Activated CD4-positive, CD25-positive, alpha-beta regulatory T cell treated with anti-CD3 and anti-CD28 coated beads, Interleukin-2, amount 50 U/mL, for 16 hours (primary cell): ENCODE data around the gene PPARA.

ENCODE experiments used
- DNase-seq: peaks from one replicate; pipeline ENCODE4 v3.0.0-alpha.2; 2020; ENCODE audit warnings: low read depth, low spot score

PPARA gene

DNA sequence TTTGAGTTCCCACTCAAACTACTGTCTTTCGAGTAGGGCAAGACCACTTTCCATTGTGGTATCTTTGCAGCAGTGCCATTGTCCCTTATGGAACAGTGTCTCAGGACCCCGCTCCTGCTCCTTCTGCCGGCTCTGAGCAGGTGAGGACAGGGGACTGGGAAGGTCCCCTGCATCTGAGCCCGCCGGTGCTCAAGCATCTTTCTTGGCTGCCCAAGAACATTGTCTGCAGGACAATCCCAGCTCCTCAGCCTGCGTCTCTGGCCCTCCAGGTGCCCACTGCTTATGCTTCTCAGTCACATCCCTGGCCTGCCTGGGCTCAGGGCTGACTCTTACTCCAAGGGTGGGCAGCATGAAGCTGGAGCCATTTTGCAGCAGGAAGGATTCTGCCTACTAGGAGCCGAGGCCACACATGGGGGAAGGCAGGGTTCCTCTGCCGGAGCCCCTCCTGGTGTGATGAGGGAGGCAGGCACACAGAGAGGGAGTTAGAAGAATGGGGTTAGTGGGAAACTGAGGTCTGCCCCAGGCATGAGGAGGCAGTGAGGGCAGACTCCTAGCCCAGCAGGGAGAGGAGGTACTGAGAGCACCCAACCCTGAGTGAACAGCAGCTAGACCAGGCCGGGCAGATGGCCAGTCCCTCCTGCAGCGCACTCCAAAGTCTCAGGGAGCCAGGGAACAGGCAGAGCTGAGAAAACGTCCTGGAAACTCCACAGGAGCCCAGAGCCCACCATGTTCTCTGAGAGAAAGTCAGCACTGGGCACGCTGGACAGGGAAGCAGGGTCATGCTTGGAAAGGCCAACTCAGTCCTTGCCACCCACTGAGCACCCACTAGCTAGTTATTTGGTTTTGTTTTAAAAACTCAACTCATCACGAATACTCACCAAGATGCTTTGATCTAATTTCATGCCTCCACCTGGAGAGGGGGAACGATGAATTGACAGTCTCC is 7.5 kb upstream of the PPARA start:
- no peak for DNase-seq

DNA sequence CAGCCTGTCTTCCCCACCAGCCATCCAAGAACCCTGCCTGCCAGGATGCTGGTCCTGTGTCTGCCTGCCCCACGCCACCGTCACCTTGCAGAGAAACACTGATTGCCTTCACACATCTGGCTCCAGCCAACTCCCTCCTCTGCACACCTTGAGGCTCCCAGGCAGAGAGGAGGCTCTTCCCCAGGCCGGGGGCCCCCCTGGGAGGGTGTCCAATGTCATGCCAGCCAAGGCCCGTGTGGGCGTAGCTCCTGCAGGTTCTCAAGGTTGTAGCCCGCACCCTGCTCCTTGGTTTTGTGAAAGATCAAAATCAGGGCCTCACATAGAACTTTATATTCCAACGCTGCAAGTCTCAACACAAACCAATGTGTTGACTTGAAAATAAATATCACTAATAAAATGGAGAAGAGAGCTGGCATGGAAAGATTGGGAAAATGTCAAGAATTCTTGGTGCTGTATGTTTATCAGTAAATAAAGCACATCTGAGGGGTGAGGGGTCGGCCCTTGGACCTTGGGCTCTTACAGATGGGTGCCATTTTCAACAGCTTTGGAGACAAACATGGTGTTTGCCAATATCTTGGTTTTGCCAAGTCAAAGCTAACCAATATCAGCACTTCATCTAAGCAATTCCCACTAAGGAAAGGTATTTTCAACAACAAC is 6.7 kb upstream of the PPARA start:
- no peak for DNase-seq

DNA sequence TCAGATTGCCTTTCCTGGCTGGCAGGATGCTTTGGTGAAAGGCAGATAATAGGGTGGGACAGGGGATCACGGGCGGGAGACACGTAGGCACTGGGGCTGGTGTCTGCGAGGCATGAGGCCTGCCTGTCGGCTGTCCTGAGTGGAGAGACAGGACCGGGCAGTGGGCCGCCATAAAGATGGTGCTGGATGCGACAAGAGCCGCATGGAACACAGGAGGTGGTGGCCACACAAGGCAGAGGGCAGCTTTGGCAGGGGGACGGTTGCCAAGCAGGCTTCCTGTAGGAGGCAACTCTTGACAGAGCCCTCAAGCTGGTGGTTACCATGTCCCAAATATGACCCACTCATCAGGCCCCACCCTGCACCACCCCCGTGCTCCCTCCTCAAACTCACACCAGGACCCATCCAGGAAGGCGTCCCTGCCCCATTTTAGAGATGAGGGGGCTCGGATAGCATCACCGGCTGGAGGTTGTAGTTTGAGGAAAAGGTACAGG is 4.9 kb upstream of the PPARA start:
- DNase-seq, result no peak

DNA sequence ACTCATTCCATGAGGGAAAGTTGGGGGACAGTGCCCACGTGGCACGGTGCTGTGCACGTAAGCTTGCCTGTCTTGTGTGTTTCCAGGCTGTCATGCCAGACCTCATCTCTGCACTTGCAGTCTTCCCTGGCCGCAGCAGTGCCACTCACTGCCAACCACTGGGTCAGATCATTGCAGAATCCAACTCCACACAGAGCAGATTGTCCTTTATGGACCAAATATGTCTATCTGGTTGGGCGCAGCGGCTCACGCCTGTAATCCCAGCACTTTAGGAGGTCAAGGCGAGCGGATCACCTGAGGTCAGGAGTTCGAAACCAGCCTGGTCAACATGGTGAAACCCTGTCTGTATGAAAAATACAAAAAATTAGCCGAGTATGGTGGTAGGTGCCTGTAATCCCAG is 4.4 kb upstream of the PPARA start:
- DNase-seq, result no peak

DNA sequence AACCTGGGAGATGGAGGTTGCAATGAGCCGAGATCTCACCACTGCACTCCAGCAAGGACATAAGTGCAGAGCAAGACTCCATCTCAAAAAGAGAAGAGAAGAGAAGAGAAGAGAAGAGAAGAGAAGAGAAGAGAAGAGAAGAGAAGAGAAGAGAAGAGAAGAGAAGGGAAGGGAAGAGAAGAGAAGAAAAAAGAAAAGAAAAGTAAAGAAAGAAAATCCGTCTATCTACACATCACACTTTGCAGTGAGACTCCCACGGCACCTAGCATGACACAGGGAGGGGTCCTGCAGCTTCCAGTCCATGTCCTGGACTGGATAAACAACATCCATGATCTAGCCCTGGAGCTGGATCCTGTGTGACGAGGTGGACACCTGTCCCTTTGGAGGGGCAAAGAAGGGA is 4.0 kb upstream of the PPARA start:
- DNase-seq, result no peak

DNA sequence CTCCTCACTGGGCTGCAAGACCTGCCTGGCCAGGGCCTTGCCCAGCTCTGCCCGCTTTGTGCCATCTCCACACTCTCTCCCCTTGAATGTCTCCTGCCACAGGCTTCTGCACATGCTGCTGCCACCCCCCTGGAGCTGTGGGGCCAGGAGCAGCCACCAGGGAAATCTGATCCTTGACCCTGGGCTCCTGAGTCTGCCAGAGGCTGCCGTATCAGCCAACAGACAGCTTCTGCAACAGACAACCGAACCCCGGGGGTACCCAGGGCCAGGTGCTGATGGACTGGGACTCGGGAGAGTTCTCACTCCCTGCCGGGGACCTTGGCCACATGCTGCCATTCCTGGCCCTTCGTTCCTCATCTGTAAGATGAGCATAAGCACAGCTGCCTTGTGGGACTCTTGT is 3.3 kb upstream of the PPARA start:
- no peak for DNase-seq

DNA sequence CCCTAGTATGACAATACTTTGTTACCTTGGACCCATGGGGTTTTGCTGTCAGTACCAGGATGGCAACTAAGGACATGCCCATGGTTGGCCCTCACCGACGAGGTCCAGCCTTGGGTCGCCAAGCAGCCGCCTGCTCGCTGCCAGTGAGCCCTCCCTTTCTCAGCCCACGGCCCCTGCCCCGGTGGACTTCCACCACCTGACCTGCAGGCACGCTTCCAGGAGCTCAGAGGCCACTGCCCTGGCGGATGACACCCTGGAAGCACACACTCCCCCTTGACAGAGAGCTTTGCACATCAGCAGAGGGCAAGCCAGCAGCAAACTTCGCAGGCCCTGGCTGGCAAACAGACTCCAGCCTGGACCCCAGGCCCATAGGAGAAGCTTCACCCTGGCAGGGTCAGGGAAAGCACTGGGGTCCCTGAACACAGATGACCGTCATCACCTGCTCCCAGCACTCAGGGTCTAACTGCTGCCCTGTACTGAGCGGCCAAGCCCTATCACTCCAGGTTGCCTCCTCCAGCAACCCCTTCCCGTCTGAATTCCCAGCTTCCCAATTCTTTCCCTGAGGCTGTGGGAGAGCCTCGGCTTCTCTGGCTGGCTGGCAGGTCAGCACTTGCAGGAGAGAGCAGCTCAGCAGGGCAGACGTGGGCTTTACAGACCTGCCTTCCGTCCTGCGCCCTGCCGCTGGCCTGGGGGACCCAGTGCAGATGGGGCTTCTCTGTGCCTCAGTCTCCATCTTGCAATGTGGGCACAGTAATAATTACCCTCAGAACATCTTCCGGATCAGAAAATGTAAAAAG is 2.7 kb upstream of the PPARA start:
- no peak for DNase-seq

DNA sequence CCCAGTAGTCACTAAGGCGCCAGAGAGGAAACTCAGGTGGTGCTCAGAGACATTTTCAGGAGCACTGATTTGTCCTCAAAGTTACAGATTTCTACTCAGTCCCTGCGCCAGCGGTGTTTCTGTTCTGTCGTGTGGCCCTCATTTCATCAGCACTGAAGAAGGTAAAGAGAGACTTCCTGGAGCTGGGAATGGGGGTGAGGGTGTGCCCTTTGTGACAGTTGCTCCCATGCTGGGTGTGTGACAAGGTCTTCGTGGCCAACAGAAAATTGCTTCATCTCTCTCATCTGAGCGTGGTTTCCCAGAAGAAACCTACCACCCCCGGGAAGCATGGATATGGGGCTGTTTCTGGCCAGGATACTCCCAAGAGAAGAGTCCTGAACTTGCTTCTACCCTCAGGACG is 2.0 kb upstream of the PPARA start:
- DNase-seq, result no peak

DNA sequence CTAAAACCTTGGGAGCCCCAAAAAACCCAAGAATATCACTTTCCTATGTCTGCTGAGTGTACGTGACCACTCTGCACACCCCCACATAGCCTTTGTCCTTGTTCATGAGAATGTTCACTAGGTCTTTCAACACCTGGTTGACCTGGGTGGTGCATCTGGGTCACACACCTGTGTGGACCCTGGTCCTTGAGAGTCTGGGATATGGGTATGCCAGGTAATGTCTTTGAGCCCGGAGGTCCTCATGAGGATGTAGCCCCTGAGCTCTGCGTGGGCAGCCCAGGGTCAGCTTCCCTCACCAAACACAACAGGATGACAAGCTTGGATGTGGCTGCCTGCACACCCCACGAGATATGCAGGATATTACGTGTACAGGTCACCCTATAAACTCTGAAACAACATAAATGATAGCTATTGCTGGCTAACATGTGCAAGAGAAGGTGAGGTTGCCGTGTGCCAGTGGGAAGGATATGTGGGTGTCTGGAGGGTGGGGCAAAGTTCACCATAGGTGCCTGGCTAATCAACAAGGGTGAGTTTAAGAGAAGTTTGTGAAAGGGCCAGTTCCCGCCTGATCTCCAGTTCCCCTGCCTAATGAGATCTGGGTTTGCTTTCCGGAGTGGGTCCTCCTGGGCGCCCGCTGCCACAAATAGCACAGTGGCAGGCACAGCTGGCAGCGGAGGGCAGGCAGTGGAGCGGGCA is 1.4 kb upstream of the PPARA start:
- no peak for DNase-seq

DNA sequence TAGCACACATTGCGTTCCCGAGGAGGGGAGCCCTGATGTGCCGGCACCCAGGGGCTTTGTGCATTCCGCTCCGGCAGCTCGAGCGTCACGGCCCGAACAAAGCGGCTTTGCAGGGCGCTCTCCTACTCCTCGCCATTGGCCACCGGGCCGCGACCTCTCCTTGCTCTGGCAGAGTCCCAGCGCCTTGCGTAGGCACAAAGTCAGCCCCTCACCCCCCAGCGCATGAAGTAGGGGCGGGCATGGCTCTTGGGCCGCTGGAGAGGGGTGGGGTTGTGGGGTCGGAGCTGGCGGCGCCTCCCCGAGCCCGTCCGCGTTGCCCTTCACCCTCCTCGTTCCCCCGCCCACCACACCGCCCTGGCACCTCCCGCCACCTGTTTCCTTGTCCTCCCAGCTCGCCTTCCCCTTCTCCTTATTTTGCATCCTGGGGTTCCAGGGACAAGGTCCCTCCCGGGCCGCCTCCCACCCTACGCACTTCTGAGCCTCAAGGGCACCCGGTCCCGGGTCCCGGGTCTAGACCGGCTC is 753 bp upstream of the PPARA start:
- no peak for DNase-seq

DNA sequence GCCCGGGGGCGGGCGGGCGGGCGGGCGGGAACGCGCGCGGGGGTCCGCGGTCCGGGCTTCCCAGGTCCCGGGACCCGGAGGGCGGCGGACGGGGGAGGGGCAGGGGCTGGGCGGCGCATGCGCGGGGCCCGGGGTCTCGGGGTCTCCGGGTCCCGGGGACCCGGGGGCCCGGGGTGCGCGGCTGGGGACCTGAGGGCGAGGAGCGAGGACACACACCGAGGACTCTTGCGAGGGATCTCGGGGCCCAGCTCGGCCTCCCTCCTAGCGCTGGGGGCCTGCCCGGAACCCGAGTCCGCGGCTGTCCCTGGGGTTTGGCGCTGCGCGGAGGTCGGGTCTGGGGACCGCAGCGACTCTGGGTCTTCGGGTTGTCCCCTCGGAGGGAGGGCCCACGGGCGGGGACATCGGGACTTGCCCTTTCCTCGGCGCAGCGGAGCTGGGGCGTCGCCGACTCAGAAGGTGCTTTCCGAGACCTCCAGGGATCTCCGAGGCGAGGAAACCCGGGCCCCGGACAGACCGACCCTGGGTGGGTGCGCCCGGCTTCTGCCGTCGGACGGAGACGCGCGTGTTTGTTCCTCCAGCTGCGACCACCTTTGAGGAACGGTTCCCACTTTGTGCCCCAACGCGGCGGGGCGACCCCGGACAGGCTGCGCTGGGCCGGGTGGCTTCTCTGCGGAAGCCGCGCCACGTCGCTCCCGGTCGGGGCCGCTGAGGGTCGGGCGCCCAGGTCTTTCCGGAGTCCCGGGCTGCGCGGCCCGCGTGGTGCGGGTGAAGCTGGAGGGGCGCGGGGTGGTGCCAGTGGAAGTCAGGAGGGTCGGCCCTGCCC is 540 bp downstream of the PPARA start:
- peak; percentile 21 for DNase-seq

DNA sequence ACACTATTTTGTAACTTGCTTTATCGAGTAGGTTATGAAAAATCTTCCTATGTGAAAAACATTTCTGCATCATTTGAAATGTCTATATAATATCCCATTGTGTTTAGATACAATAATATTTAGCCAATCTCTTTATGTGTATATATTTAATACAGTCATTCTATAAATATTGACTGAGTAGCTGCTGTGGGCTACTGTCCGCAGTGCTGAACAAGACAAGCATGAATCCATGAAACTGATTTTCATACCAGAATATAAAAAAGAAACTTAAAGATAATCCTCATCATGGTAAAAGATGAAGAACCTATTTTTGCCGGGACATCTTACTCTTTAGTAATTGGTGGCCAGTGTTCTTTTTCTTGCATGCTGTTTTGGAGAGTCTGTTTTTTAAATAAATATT is 3.6 kb downstream of the PPARA start:
- no peak for DNase-seq

DNA sequence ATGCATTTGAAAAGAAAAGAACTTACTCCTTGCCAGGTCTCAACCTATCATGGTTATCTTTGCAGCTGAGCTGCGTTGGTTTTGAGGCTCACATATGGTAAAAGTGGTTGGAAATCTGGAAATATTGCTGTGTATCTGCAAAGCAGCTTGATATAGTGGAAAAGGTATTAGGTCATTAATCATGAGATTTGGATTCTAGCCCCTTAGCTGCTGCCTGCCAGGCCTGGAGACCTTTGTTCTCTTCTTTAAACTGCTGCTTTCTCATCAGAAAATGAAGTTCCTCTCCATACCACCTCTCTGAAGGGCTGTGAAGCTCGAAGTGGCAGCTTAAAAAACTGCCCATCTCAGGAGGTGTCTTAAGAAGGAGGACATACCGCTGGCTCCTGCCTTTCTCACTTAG is 5.7 kb downstream of the PPARA start:
- DNase-seq, result no peak

DNA sequence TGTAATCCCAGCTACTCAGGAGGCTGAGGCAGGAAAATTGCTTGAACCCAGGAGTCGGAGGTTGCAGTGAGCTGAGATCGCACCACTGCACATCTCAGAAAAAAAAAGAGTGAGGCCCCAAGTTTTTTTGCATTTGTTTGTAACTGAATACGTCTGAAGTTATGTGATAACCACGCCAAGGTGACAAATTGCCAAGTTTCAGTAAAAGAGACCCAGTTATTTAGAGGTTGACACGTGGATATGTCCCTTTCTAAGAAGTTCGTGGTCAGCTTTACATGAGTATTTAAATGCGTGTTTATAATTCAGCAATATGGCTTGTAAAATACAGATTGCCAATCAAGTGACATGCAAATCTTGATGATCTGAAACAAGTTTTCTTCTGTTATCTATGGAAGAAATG is 8.0 kb downstream of the PPARA start:
- DNase-seq, result no peak

DNA sequence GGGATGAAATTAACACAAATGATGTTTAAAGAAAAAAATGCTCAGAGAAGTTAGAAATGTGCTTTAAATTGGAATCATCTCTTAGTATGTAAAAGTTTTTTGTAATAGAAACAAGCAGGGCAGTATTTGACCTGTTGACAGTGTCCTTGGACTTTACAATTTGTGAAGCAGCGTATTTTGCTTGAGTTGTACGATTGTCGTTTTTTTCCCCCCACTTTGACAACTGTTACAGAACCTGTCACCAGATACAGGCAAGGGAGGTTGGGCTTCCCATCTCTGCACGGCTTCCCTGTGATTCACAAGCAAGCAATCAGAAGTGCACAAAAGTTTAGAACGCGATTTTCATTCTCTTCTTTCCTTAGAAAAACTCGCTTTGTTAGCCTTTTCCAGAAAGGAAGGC is 8.9 kb downstream of the PPARA start:
- DNase-seq, result no peak

DNA sequence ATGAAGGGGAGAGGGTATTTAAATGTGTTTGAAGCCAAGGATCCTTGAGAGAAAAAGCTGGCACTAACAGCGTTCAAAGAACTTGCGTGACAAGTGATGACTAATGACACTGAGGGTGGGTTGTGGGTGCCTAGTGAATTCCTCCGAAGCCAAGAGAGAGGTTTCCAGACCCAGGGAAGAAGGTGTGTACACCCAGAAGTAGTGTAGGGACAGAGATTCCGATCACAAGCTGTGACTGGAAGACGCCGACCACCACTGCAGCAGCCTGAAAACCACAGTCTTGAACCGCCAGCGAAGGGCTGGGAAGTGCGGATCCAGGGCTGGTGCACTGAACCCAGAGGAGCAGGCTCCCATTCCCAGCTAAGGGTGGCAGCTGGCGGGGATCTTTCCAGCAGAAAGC is 9.5 kb downstream of the PPARA start:
- no peak for DNase-seq

DNA sequence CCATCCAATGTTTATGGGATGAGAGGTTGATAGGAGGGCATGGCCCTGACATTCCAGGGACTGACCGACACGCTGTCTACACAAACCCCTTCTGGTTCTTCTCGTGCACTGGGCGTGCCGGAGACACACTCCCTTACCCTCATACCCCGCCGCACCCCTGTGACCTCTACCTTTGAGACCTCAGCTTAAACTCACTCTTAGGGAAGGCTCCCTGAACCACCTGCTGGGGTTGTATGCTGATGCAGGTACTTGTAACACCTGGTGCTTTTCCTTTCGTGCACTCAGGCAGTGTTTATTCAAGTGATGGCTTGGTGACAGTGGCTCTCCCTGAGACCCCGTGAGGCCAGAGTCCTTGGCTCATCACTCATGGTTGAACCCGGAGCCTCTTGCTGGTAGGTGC is 12.0 kb downstream of the PPARA start:
- DNase-seq, result no peak

DNA sequence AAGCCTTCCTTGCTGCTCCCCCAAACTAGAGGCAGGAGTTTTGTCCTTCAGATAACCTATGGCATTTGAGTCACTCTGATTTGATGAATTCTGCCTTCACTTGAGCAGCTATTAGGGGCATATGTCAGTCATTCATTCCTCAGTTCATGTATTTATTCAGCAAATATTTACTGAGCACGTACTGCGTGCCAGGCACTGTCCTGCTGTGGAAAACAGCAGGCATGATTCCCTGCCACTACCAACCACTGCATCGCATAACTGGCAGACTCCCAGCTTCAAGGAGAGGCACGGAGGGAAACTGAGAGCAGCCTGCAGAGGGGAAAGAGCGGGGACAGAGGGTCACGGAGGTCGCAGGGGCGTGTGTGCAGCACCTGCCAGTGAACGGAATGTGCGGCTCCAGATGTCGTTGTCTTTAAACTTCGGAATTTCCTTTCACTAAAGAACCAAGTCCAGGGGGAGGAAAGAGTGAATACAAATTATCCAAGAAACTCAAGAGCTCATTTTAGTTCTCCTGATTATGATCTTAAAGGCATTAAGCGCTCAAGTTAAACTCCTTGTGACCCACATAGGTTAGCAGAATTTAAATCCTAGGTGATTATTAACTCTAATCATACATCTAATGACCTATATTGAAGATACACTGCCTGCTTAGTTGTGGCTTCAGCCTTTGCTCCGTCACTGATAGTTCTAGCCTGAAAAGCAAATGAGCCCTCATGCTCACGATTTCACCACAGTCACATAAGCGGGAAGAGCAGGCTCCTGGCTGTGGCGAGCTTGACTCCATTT is 12.6 kb downstream of the PPARA start:
- DNase-seq, result no peak

DNA sequence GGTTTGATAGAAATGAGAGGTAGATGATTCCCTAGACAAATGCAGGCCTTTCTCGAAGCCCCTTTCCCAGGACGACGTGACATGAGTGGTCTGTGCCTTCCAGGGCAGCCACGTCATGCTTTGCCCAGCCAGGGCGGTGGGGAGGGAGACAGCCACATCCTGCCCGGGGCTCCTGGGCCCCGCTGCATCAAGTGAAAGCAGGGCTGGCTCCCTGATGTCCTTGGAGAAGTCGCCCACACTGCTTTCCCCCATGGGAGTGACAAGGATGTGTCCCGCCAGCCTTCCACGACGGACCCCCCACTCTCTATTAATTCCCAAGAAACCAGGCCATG is 13.2 kb downstream of the PPARA start:
- DNase-seq, result no peak

DNA sequence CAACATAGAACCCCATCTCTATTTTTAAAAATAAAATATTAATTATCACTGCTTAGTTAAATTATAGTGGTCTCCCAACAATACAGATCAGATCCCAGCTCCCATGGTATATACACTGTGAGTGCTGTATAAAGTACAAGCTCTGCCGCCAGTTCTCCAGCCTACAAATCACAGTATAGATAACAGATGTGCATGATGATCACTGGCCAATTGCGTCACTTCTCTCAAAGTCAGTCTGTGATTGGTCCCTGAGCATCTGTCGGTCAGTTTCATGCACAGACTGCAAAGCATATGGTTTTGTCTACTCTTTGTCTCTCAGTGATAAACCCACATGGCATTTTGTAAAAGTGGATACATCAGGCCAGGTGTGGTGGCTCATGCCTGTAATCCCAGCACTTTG is 15.7 kb downstream of the PPARA start:
- no peak for DNase-seq
